HG02759 (cell line): Measurements from ENCODE around the gene RIPK1.
"Not testable (repeated sequence)": the region's sequence is repeated elsewhere in the genome, so short reads cannot be mapped to it uniquely, and the experiment has no call there.

Experiments
- ATAC-seq: cut with Tn5 transposase; IDR thresholded peaks from one replicate; pipeline ENCODE4 v1.9.1; 2021; ENCODE audit warnings: mild to moderate bottlenecking, moderate library complexity; ENCODE audit not compliant: unreplicated experiment

RIPK1 gene

GRCh38 chr6:3045369-3045768, 22.9 kb upstream of the RIPK1 start:
- no peak for ATAC-seq

DNA sequence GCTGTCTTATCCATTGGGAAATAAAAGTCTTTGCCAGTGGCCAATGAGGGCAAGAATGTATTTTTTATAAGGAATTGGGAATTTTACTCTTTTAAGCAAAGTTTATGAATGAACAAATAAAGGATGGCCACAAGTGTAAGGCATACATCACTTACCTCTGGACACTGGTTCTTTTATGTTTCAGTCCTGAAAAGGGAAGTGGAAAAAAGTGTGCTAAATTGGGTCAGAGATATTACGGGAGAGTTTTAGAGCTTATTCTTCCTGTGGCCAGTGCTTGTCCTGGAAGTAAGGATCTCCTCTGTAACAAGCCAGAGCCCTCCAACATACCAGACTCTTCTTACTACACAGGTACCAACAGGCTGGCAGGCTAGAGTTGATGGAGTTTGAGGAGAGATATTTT, 22.5 kb upstream of the RIPK1 start:
- no peak for ATAC-seq

DNA sequence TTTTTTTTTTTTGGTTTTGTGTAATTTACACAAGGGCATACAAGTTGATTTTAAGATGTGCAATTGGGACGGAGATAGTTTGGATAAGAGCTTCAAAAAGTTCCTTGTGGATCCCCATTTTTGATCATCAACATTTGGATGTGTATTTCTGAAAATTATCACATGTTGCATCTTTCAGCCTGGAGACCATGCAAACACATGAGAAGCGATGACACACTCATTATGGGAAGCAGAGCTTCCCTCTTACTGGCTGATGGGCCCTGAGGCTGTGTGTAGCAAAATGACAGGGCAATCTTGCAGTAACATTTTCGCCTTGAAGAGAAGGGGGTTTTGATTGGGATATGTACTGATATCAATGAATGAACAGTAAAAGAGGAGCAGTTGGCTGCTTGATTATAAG, 22.0 kb upstream of the RIPK1 start:
- ATAC-seq = no peak

GRCh38 chr6:3048009-3048408, 20.3 kb upstream of the RIPK1 start:
- ATAC-seq = not testable (repeated sequence)

DNA sequence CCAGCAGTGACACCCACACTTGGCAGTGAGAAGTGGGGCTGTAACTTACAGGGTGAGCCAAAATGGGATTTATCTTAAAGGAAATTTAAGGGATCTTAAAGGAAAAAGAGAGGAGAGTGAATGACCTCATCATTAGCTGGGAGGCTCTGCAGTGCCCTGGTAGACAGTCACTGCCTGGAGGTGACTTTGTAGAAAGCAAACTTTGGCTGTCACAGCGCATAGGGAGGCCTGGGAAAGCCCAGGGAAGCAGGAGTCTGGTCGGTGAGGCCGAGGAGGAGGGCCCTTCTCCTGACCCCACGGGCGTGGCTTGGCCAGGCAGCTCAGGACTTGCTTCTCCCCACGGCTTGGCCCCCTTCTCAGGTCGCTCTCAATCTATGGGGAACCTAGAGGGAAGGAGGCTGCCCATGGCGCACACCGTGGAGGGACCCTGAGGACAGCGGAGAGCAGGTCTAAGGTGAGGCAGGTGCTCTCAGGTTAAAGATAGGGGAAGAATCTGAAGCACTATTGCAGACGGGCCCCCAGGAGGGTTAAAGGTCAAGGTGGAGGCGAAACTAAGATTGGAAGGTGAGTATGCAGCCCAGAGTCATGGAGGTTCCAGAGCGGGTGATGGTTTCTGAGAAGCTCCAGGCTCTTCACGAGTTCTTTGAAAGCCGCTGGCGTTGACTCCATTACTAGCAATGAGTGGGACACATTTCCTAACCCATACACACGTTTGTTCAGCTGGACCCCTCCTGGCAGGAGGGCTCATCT, 15.6 kb upstream of the RIPK1 start:
- ATAC-seq = no peak

DNA sequence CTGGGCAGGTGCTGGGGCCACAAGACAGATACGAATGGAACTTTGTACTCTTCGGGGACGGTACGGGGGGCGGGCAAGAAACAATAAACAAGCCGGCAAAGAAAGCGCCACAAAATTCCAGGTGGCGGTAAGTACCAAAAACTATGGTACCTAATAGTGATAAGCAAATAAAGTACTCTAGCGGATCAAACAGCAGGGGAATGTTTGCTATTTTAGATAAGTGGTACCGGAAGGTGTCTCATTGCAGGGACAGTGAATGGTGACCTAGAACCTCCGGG, 15.1 kb upstream of the RIPK1 start:
- ATAC-seq = no peak

DNA sequence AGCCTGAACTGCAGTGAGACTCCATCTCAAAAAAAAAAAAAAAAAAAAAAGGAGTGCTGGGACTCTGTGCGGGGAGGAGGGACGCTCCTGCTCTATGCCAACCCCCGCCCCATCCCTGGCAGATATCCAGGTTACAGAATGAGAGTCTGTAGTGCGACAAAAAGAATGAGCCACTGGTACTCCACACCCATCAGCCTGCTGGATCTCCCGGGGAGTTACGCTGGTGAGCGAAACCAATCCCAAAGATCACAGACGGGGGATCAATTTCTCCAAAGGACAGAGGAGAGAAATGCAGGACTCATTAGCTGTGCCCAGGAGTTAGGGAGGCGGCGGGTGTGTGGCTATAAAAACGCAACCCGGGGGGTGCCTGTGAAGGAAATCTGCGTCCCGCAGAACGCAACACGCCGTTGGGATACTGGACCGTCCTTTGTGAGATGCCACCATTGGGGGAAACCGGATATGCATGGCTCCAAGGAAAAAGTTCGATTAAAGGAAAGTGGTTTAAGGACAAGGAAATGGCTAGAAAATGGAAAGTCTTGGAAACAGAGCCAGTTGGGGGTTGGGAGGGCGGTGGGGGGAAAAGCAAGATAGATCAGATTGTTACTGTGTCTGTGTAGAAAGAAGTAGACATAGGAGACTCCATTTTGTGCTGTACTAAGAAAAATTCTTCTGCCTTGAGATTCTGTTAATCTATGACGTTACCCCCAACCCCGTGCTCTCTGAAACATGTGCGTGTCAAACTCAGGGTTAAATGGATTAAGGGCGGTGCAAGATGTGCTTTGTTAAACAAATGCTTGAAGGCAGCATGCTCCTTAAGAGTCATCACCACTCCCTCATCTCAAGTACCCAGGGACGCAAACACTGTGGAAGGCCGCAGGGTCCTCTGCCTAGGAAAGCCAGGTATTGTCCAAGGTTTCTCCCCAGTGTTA, 13.8 kb upstream of the RIPK1 start:
- not testable (repeated sequence) for ATAC-seq

GRCh38 chr6:3055158-3055499, 13.2 kb upstream of the RIPK1 start:
- not testable (repeated sequence) for ATAC-seq

DNA sequence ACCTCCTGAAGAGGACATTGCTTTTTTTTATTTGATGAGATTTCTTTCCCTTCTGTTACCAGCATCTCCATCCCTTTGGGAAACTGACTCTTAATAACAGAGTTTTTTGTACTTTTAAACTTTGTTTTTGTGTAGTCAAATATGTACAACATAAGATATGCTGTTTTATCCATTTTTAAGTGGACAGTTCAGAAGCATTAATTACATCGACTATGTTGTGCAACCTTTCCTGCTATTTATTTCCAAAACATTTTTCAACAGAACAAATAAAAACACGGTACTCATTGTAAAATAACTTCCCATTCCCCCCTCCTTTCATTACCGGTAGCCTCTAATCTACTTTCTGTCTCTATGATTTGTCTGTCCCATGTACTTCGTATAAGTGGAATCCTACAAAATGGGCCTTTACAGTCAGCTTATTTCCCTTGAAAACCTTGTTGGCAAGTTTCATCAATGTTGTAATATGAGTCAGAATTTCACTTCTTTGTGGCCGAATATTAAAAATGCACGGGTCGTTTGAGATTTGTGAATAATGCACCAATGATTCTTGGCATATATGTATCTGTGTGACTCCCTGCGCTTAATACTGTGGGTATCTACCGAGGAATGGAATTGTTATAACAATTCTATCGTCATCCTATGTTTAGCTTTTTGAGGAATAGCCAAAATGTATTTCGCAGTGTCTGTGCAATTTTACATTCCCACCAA, 11.1 kb upstream of the RIPK1 start:
- ATAC-seq = no peak

DNA sequence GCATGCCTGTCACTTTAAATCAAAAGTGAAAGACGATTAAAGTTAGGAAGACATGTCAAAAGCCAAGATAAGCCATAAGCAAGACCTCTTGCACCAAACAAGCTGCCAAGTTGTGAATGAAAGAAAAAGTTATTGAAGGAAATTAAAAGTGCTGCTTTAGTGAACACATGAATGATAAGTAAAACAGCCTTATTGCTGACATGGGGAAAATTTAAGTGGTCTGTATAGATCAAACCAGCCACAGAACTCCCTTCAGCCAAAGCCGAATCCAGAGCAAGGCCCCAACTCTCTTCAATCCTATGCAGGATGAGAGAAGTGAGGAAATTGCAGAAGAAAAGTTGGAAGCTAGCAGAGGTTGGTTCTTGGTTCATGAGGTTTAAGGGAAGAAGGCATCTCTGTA, 9.3 kb upstream of the RIPK1 start:
- no peak for ATAC-seq

DNA sequence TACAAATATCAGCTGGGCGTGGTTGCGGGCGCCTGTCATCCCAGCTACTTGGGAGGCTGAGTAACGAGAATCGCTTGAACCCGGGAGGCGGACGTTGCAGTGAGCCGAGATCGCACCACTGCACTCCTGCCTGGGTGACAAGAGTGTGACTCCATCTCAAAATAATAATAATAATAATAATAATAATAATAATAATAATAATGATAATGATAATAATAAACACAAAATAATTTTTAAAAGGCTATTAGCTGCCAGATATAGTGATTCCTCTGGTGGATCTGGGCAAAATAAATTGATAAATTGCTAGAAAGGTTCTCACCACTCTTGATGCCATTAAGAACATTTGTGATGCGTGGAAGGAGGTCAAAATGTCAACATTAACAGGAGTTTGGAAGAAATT, 8.2 kb upstream of the RIPK1 start:
- not testable (repeated sequence) for ATAC-seq

GRCh38 chr6:3061501-3061941, 6.8 kb upstream of the RIPK1 start:
- ATAC-seq = no peak

DNA sequence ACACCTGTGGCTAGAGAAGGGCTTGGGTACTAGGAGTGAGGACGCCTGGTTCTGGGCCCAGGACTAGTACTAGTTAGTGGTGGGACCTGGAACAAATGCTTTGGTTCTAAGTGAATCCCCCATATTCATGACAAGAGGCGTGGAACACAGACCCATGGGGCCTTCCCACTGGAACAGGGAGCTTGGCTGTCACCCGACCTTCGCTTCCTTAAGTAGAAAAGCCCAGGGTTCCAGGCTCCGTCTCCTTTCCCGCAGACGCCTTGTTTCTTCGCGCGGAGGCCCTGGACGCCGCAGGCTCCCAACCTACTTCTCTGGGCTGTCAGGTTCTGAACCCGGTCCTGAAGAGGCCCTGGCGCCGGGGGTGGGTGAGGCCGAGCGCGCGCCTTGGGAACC, 5.0 kb upstream of the RIPK1 start:
- not testable (repeated sequence) for ATAC-seq

DNA sequence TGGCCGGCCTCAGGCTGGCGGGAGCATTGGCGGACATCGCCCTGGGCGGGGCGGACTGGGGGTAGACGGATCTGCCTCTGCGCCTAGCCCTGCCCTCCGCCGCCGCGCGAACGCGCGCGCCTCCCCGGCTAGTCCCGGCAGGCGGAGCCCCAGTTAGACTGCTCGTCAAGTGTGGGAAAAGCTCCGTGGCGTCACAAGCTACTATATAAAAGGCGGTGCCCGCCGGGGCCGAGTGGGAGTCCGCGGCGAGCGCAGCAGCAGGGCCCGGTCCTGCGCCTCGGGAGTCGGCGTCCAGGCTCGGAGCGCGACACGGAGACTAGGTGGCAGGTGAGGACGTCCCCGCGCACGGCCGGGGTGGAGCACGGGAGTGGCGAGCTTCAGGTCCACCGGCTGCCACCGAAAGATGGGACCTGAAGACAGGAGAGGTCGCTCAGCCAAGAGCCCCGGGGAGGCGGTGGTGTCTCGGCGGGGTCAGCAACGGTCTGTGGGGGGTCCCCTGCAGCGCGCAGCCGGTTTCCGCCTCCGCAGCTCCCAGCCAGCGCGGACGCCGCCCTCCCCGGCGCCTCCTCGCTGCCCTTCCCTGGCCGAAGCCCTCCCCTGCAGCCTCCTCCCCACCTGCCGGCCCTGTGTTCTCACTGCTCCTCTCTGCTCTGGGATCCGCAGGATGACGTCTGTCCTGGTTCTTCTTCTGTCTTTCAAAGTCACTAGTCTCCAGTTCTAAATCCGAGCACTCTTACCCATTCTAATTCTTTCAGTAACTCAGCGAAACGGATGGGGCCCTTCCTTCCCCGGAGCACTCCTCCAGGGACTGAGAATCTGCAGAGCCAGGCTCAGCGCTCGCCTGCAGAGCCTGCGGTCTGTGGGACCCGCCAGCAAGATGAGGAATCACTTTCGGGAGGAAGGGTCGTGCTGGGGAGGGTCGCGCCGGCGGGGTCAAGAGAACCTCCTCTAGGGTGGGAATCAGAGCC, 4.3 kb upstream of the RIPK1 start:
- ATAC-seq = peak; percentile 74

- no peak for ATAC-seq
These were observed 3.3 kb downstream of the RIPK1 start for GRCh38 chr6:3071568-3071967.

GRCh38 chr6:3072798-3073197, 4.5 kb downstream of the RIPK1 start:
- ATAC-seq = no peak

DNA sequence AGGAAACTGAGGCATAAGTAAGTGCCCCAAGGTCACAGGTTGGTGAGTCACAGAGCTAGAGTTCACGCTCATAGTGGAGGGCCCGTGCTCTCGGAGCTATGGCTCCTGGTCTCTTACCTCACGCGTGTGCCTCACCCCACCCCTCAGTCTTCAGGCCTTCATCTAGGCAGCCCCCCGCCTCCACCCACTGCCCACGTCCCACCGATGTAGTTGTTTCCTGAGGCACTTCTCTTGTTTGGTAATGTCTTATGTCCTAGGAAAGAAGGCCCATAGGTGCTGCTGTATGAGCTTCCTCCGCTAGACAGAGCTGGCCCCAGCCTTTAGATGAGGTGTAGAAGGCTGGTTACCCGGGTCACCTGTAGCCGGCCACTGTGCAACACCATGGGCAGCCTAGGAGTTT, 5.1 kb downstream of the RIPK1 start:
- ATAC-seq = no peak

GRCh38 chr6:3075772-3076113, 7.4 kb downstream of the RIPK1 start:
- ATAC-seq = no peak

DNA sequence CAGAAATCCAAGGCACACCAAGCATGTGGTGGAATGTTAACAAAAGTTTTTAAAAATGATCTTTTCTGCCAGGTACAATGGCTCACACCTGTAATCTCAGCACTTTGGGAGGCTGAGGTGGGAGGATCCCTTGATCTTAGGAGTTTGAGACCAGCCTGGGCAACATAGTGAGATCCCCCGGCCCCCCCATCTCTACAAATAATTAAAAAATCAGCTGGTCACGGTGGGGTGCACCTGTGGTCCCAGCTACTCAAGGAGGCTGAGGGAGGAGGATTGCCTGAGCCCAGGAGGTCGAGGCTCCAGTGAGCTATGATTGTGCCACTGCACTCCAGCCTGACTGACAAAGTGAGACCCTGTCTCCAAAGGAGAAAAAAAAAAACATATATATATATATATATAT, 8.0 kb downstream of the RIPK1 start:
- no peak for ATAC-seq

DNA sequence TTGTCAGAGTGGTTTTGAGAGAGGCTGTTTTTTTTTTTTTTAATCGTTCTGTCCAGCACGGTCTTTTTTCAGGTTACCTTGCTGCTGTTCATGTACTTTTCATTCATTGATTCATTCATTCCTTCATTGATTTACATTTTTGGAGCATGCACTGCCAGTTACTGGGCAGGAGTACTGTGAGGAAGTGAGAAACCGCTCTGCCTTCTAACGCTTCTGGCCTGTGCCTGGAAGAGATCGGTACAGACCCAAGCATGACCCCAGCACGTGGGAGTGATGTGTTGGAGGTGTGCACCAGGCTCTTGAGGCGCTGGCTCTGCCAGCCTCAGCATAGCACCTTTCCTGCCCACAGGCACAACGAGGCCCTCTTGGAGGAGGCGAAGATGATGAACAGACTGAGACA, 9.1 kb downstream of the RIPK1 start:
- ATAC-seq = no peak

DNA sequence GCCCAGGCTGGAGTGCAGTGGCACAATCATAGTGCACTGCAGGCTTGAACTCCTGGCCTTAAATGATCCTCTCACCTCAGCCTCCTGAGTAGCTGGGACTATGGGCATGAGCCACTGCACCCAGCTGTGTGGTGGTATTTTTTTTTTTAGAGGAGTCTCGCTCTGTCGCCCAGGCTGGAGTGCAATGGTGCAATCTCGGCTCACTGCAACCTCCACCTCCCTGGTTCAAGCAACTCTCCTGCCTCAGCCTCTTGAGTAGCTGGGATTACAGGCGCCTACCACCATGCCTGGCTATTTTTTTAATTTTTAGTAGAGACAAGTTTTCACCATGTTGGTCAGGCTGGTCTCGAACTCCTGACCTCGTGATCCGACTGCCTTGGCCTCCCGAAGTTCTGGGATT, 10.7 kb downstream of the RIPK1 start:
- ATAC-seq = not testable (repeated sequence)
